ENCODE measurements around the gene CACUL1. TPM values are rescaled to one million over a fixed set of nuclear protein-coding genes. Genes with fewer than 3 reads are reported as not detected.
"Not testable (repeated sequence)": the region's sequence is repeated elsewhere in the genome, so short reads cannot be mapped to it uniquely, and the experiment has no call there.

CACUL1 gene
- total and polyA plus RNA-seq, 2 of the 13 experiments (the other 11 are each of a cell fraction or from before 2014, with no cell fraction given), result 14.2 to 31.0 TPM

DNA sequence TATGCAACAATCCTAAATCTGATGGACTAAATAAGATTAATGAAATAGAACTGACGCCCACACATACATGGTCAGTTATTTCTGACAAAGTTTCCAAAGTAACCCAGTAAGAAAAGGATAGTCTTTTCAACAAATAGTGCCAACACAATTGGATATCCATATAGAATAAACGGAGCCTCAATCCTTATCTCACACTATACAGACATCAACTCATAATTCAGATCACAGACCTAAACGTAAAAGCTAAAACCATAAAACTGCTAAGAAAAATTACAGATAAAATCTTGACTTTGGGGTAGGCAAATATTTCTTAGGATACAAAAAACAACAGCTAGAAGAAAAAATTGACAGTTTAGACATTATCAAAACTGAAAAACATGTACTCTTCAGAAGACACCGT lies 8.5 kb downstream of the CACUL1 start (continued):
- TF ChIP-seq, protein P1, sequence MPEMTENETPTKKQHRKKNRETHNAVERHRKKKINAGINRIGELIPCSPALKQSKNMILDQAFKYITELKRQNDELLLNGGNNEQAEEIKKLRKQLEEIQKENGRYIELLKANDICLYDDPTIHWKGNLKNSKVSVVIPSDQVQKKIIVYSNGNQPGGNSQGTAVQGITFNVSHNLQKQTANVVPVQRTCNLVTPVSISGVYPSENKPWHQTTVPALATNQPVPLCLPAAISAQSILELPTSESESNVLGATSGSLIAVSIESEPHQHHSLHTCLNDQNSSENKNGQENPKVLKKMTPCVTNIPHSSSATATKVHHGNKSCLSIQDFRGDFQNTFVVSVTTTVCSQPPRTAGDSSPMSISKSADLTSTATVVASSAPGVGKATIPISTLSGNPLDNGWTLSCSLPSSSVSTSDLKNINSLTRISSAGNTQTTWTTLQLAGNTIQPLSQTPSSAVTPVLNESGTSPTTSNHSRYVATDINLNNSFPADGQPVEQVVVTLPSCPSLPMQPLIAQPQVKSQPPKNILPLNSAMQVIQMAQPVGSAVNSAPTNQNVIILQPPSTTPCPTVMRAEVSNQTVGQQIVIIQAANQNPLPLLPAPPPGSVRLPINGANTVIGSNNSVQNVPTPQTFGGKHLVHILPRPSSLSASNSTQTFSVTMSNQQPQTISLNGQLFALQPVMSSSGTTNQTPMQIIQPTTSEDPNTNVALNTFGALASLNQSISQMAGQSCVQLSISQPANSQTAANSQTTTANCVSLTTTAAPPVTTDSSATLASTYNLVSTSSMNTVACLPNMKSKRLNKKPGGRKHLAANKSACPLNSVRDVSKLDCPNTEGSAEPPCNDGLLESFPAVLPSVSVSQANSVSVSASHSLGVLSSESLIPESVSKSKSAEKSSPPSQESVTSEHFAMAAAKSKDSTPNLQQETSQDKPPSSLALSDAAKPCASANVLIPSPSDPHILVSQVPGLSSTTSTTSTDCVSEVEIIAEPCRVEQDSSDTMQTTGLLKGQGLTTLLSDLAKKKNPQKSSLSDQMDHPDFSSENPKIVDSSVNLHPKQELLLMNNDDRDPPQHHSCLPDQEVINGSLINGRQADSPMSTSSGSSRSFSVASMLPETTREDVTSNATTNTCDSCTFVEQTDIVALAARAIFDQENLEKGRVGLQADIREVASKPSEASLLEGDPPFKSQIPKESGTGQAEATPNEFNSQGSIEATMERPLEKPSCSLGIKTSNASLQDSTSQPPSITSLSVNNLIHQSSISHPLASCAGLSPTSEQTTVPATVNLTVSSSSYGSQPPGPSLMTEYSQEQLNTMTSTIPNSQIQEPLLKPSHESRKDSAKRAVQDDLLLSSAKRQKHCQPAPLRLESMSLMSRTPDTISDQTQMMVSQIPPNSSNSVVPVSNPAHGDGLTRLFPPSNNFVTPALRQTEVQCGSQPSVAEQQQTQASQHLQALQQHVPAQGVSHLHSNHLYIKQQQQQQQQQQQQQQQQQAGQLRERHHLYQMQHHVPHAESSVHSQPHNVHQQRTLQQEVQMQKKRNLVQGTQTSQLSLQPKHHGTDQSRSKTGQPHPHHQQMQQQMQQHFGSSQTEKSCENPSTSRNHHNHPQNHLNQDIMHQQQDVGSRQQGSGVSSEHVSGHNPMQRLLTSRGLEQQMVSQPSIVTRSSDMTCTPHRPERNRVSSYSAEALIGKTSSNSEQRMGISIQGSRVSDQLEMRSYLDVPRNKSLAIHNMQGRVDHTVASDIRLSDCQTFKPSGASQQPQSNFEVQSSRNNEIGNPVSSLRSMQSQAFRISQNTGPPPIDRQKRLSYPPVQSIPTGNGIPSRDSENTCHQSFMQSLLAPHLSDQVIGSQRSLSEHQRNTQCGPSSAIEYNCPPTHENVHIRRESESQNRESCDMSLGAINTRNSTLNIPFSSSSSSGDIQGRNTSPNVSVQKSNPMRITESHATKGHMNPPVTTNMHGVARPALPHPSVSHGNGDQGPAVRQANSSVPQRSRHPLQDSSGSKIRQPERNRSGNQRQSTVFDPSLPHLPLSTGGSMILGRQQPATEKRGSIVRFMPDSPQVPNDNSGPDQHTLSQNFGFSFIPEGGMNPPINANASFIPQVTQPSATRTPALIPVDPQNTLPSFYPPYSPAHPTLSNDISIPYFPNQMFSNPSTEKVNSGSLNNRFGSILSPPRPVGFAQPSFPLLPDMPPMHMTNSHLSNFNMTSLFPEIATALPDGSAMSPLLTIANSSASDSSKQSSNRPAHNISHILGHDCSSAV (CRISPR knock-in tag; IDR thresholded peaks at IDR 0.05; ENCODE audit: borderline replicate concordance), result no peak
- no peak for TF ChIP-seq MTF2 (CRISPR knock-in tag; IDR thresholded peaks at IDR 0.05; ENCODE audit: borderline replicate concordance)

DNA sequence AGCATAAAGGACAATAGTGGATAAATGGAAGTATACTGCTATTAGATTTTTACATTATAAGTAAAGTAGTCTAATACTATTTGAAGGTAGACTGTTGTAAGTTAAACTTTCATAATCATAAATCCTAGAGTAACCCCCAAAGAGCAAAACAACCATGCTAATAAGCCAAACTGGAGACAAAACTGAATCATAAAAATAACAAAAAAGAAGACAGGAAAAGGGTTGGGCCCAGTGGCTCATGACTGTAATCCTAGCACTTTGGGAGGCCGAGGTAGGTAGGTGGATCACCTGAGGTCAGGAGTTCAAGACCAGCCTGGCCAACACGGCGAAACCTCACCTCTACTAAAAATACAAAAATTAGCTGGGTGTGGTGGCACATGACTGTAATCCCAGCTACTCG lies 9.7 kb downstream of the CACUL1 start:
- Histone ChIP-seq H3K36me3 (replicated peaks in 1 of 2; ENCODE audit: control insufficient read depth in 1 of 2, insufficient read depth in 2 of 2, low read length in 2 of 2) (peaks cover 0 to 11% of the 10 kb centered on the region in 2 experiments; a peak in 2 of 5 replicates), H3K4me3 (replicated peaks in 1 of 3; ENCODE audit: insufficient read depth in 1 of 3, low read depth in 2 of 3, low read length in 3 of 3) (no peak overlapping the region), H3K4me2 (ENCODE audit: low read depth, low read length) (no peak overlapping the region), H3K79me2 (ENCODE audit: insufficient read depth, low read length) (peaks cover 87% of the 10 kb centered on the region), H2AFZ (ENCODE audit: low read length) (no peak overlapping the region), H3K9ac (ENCODE audit: insufficient read depth, low read depth, low read length) (no peak overlapping the region), H4K20me1 (ENCODE audit: insufficient read depth, low read length) (peaks cover 26% of the 10 kb centered on the region), H3K4me1 (ENCODE audit: insufficient read depth, low read length) (peaks cover 37% of the 10 kb centered on the region), H3K27me3 (ENCODE audit: control insufficient read depth in 1 of 2, insufficient read depth in 2 of 2, low read length in 2 of 2) (no peaks in the 10 kb centered on the region), H3K27ac (ENCODE audit: extremely low read length, insufficient read depth, low read length) (no peak overlapping the region), H3K9me3 (ENCODE audit: low read length) (no peaks in the 10 kb centered on the region)
- no peak for ATAC-seq
- intact Hi-C loops (cut with micrococcal nuclease; ENCODE audit: unreplicated experiment) (no loop called here), in situ Hi-C loops (cut with HindIII; ENCODE audit: extremely low pct_ligation_motif_present, low pct_unique_long_range_greater_than_20kb) (no loop called here)
- POLR2A ChIA-PET, result no interaction called here
- no TSS peak for BruUV-seq (replicated peaks)
- no peak for TF ChIP-seq RFXANK (CRISPR knock-in tag; IDR thresholded peaks at IDR 0.05)
- CTCF ChIA-PET (ENCODE audit: low intra/inter-chr PET ratio, low total read pairs), result no interaction called here
- FAIRE-seq, result no peak
- DNase-seq (ENCODE audit: low spot score), result no peak
- whole genome bisulfite sequencing (ENCODE audit: low lambda C conversion rate), result 95% methylated on average over 4 of the region's 4 CpGs

DNA sequence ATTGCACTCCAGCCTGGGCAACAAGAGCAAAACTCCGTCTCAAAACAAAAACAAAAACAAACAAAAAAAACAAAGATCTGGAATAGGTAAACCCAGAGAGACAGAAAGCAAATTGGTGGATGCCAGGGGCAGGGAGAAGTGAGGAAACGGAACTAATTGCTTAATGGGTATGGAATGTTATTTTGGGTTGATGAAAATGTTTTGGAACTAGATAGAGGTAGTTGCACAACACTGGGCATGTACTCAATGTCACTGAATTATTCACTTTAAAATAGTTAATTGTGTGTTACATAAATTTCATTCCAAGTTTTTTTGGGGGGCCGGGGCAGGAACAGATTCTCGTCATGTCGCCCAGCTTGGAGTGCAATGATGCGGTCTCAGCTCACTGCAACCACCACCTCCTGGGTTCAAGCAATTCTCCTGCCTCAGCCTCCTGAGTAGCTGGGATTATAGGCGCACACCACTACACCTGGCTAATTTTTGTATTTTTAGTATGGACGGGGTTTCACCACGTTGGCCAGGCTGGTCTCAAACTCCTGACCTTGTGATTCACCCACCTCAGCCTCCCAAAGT lies 10.3 kb downstream of the CACUL1 start:
- Histone ChIP-seq H4K20me1 (ENCODE audit: insufficient read depth, low read length) (peaks cover 31% of the 10 kb centered on the region), H3K4me1 (ENCODE audit: insufficient read depth, low read length) (peaks cover 43% of the 10 kb centered on the region), H3K79me2 (ENCODE audit: insufficient read depth, low read length) (peaks cover 89% of the 10 kb centered on the region), H3K36me3 (replicated peaks in 1 of 2; ENCODE audit: control insufficient read depth in 1 of 2, insufficient read depth in 2 of 2, low read length in 2 of 2) (peaks cover 0 to 11% of the 10 kb centered on the region in 2 experiments; a peak in 2 of 5 replicates)
- BruUV-seq (replicated peaks); POLR2A ChIA-PET; H2AFZ ChIP-seq (ENCODE audit: low read length); H3K9me3 ChIP-seq (ENCODE audit: low read length); H3K9ac ChIP-seq (ENCODE audit: insufficient read depth, low read depth, low read length); H3K4me2 ChIP-seq (ENCODE audit: low read depth, low read length); ATAC-seq; H3K4me3 ChIP-seq (replicated peaks in 1 of 3; ENCODE audit: insufficient read depth in 1 of 3, low read depth in 2 of 3, low read length in 3 of 3); intact Hi-C loops (cut with micrococcal nuclease; ENCODE audit: unreplicated experiment); H3K27me3 ChIP-seq (ENCODE audit: control insufficient read depth in 1 of 2, insufficient read depth in 2 of 2, low read length in 2 of 2); FAIRE-seq; DNase-seq (ENCODE audit: low spot score); in situ Hi-C loops (cut with HindIII; ENCODE audit: extremely low pct_ligation_motif_present, low pct_unique_long_range_greater_than_20kb); H3K27ac ChIP-seq (ENCODE audit: extremely low read length, insufficient read depth, low read length); CTCF ChIA-PET (ENCODE audit: low intra/inter-chr PET ratio, low total read pairs): not testable (repeated sequence)
- 96% methylated on average over 9 of the region's 9 CpGs for WGBS (ENCODE audit: low lambda C conversion rate)

Measured in HepG2 (cell line).